ENCODE measurements around the gene ANTKMT.

DNA sequence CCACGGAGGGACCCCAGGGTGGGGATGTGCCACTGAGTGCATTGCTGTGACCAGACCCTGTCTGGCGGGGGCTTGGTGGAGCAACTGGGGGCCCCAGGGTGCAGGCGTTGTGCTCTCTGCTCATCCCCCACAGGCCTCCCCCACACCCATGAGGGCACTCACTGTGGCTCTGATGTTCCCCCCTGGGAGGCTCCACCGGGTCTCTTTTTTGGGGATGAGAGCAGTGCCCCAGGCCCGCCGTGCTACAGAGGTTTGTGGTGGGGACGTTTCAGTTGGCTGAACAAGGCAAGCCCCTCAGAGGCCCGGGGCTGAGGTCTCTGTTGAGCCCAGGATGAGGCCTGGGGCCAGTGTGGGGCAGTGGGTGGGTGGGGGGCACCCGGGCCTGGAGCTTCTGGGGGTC is 2.7 kb downstream of the ANTKMT start:
- TF ChIP-seq, protein P1, sequence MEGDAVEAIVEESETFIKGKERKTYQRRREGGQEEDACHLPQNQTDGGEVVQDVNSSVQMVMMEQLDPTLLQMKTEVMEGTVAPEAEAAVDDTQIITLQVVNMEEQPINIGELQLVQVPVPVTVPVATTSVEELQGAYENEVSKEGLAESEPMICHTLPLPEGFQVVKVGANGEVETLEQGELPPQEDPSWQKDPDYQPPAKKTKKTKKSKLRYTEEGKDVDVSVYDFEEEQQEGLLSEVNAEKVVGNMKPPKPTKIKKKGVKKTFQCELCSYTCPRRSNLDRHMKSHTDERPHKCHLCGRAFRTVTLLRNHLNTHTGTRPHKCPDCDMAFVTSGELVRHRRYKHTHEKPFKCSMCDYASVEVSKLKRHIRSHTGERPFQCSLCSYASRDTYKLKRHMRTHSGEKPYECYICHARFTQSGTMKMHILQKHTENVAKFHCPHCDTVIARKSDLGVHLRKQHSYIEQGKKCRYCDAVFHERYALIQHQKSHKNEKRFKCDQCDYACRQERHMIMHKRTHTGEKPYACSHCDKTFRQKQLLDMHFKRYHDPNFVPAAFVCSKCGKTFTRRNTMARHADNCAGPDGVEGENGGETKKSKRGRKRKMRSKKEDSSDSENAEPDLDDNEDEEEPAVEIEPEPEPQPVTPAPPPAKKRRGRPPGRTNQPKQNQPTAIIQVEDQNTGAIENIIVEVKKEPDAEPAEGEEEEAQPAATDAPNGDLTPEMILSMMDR (IDR thresholded peaks at IDR 0.05; ENCODE audit: poor library complexity), result no peak
- no peak for TF ChIP-seq EZH2 (IDR thresholded peaks at IDR 0.05; ENCODE audit: borderline replicate concordance)
